Lung (tissue), 12 donors: ENCODE results near the gene RAD18. TPM values are rescaled to one million over a fixed set of nuclear protein-coding genes. Genes with fewer than 3 reads are reported as not detected.

Experiments
- ATAC-seq: fragments of 200-7000 bp; cut with Tn5 transposase; one replicate; pipeline ENCODE4 v1.9.1; 2020; ENCODE audit warnings: moderate number of reproducible peaks; ENCODE audit not compliant: insufficient read depth, low FRiP score
- DNase-seq, 3 donors: peaks; one replicate each; pipeline ENCODE4 v3.0.0-alpha.2; 2013 to 2017
- H3K27ac ChIP-seq, 2 donors: one replicate each; pipeline ENCODE4 v1.5.1; 2013; ENCODE audit warnings: mild to moderate bottlenecking in 2 of 2, moderate library complexity in 2 of 2, control low read depth in 1 of 2, inconsistent platforms in 1 of 2, low read depth in 1 of 2, low read length in 1 of 2
- H3K27me3 ChIP-seq, 3 donors: one replicate each; pipeline ENCODE4 v1.5.1; 2013; ENCODE audit warnings: low read length in 2 of 3; ENCODE audit not compliant: control insufficient read depth in 3 of 3, insufficient read depth in 3 of 3
- H3K36me3 ChIP-seq, 4 donors: one replicate each; pipeline ENCODE4 v1.5.1; 2013; ENCODE audit warnings: low read length in 4 of 4, mild to moderate bottlenecking in 1 of 4, moderate library complexity in 1 of 4; ENCODE audit not compliant: control insufficient read depth in 4 of 4, insufficient read depth in 4 of 4
- H3K4me1 ChIP-seq, 5 donors: one replicate each; pipeline ENCODE4 v1.5.1; 2013; ENCODE audit warnings: low read length in 5 of 5, mild to moderate bottlenecking in 2 of 5, moderate library complexity in 1 of 5; ENCODE audit not compliant: control insufficient read depth in 5 of 5, insufficient read depth in 5 of 5
- H3K4me3 ChIP-seq: one replicate; pipeline ENCODE4 v1.5.1; 2013; ENCODE audit warnings: mild to moderate bottlenecking, control low read depth, moderate library complexity
- H3K9ac ChIP-seq, 2 donors: one replicate each; pipeline ENCODE4 v1.5.1; 2013; ENCODE audit warnings: low read length in 2 of 2, control low read depth in 1 of 2; ENCODE audit not compliant: insufficient read depth in 1 of 2
- H3K9me3 ChIP-seq, 4 donors: one replicate each; pipeline ENCODE4 v1.5.1; 2013; ENCODE audit warnings: low read length in 3 of 4, mild to moderate bottlenecking in 1 of 4, moderate library complexity in 1 of 4; ENCODE audit not compliant: control insufficient read depth in 4 of 4, insufficient read depth in 3 of 4
- WGBS, 2 donors: extraction: QIAGEN DNeasy Blood & Tissue Kit; methylation state at CpG; one replicate each; pipeline ENCODE4 v1.1.7; 2013; 5-methylcytosine and 5-hydroxymethylcytosine counted together
- polyA plus RNA-seq, 2 donors: library from polyadenylated mRNA; stranded (reverse); fragments of 200-250 nt; gene quantifications; one replicate each; pipeline ENCODE4 v1.2.1, GENCODE V29; 2013
- total RNA-seq, 2 donors: library from RNA; depleted of rRNA in 1 of 2; stranded (reverse); fragments of >200 nt in 1 of 2; gene quantifications; one replicate each; pipeline ENCODE4 v1.2.1, GENCODE V29; 2014 to 2021
- TF ChIP-seq, protein P1 (sequence below): IDR thresholded peaks from 2 replicates; pipeline ENCODE4 v1.5.1; 2012; ENCODE audit warnings: mild to moderate bottlenecking; ENCODE audit errors: control extremely low read depth, extremely low read depth
- donor health status: control.
- donor health status: control.
- donor health status: Bipolar disorder and iron deficiency.
- donor health status: healthy.
- donor health status: DM: yes; HTN: yes; CAD: no.

Gene RAD18
- total and polyA plus RNA-seq, 4 donors, result 2.1 to 23.6 (median 6.3) TPM

DNA sequence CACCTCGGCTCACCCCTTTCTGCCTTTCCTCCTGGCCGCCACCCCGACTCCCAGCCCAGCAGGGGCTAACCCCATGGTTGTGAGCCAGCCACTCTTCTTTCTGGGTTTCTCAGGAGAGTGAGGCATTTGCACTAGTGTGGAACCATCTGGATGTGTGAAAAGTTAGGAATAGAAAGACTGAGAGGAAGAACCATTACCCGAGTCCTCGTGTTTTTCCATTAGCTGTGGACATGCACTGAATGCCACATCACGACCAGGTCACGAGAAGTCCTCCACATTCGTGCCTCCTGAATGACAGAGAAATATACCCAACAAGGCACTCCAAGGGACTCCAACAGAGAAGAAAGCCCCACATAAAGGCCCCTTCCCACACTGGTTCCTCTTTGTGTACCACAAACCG is 18.0 kb upstream of the RAD18 start:
- Histone ChIP-seq H3K27ac (no peak overlapping the region), H3K9me3 (no peaks in the 10 kb centered on the region), H3K27me3 (no peaks in the 10 kb centered on the region), H3K36me3 (peaks cover 0 to 5% (median under 1%) of the 10 kb centered on the region in 4 donors), H3K9ac (no peak overlapping the region), H3K4me1 (peaks cover 0 to 20% (median 0%) of the 10 kb centered on the region in 5 donors), H3K4me3 (no peak overlapping the region)
- TF ChIP-seq, protein P1, sequence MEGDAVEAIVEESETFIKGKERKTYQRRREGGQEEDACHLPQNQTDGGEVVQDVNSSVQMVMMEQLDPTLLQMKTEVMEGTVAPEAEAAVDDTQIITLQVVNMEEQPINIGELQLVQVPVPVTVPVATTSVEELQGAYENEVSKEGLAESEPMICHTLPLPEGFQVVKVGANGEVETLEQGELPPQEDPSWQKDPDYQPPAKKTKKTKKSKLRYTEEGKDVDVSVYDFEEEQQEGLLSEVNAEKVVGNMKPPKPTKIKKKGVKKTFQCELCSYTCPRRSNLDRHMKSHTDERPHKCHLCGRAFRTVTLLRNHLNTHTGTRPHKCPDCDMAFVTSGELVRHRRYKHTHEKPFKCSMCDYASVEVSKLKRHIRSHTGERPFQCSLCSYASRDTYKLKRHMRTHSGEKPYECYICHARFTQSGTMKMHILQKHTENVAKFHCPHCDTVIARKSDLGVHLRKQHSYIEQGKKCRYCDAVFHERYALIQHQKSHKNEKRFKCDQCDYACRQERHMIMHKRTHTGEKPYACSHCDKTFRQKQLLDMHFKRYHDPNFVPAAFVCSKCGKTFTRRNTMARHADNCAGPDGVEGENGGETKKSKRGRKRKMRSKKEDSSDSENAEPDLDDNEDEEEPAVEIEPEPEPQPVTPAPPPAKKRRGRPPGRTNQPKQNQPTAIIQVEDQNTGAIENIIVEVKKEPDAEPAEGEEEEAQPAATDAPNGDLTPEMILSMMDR, result no peak
- 82 to 84% methylated on average over 9 of the region's 9 CpGs for WGBS, 2 donors
- DNase-seq, result no peak
- no peak for ATAC-seq

GRCh38 chr3:8980756-8981257 is 17.5 kb upstream of the RAD18 start:
- Histone ChIP-seq H3K36me3 (peaks cover 0 to 5% (median 0%) of the 10 kb centered on the region in 4 donors), H3K4me1 (peaks cover 0 to 20% (median 0%) of the 10 kb centered on the region in 5 donors), H3K4me3 (no peak overlapping the region), H3K9me3 (no peaks in the 10 kb centered on the region), H3K27ac (no peak overlapping the region), H3K9ac (no peak overlapping the region), H3K27me3 (no peaks in the 10 kb centered on the region)
- WGBS, 2 donors, result 47 to 57% methylated on average over 6 of the region's 6 CpGs
- TF ChIP-seq, protein P1, result no peak
- DNase-seq, result peak in 1 of 3 donors; percentile 35
- no peak for ATAC-seq

DNA sequence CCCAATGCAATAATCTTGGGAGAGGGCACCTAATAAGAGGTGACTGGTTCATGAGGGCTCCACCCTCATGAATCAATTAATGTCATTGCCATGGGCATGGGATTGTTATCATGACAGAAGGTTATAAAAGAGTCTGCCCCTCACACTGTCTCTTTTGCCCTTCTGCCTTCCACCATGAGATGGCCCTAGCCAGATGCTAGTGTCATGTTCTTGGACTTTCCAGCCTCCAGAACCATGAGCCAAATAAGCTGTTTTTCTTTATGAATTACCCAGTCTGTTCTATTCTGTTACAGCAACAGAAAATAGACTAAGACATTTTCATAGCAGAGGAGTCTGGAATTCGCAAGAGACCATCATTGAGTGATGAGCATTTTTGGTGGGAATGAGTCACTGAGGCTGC is 16.0 kb upstream of the RAD18 start:
- peaks cover 0 to 20% (median 0%) of the 10 kb centered on the region in 5 donors for H3K4me1 ChIP-seq
- no peak overlapping the region for H3K9ac ChIP-seq
- no peak overlapping the region for H3K27ac ChIP-seq
- 94 to 99% methylated on average over 1 of the region's 1 CpG for WGBS, 2 donors
- TF ChIP-seq, protein P1, result no peak
- H3K4me3 ChIP-seq, result no peak overlapping the region
- no peaks in the 10 kb centered on the region for H3K27me3 ChIP-seq
- no peaks in the 10 kb centered on the region for H3K9me3 ChIP-seq
- H3K36me3 ChIP-seq, result peaks cover 0 to 2% (median 0%) of the 10 kb centered on the region in 4 donors
- DNase-seq, result no peak
- no peak for ATAC-seq

DNA sequence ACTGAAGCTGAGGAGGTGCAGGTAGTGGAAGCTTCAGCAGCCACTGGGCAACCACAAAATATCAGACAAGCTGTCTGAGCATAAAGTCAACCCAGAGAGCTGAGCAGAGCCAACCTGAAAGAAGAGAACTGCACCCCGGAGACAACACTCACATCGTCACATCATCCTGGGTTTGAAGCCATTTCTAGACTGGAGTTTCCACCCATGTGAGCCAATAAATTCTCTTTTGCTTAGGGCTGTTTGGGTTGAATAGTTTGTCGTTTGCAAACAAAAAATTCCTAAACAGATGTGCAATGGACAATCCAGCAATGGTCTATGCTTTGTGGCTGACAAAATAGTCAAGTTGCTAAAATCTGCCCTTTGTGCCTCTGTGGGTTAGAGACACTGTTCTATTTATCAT is 15.3 kb upstream of the RAD18 start:
- TF ChIP-seq, protein P1, result no peak
- ATAC-seq (no peak), DNase-seq (no peak)
- no peaks in the 10 kb centered on the region for H3K9me3 ChIP-seq
- H3K4me1 ChIP-seq, result peaks cover 0 to 19% (median 0%) of the 10 kb centered on the region in 5 donors
- no peak overlapping the region for H3K4me3 ChIP-seq
- no peak overlapping the region for H3K27ac ChIP-seq
- WGBS, 2 donors, result 71 to 90% methylated on average over 3 of the region's 3 CpGs
- H3K27me3 ChIP-seq, result no peaks in the 10 kb centered on the region
- H3K36me3 ChIP-seq, result peaks cover 0 to 1% (median 0%) of the 10 kb centered on the region in 4 donors
- H3K9ac ChIP-seq, result no peak overlapping the region
